Stomach (tissue), 9 donors: ENCODE data around the gene SLC26A1. TPM values are rescaled to one million over a fixed set of nuclear protein-coding genes. Genes with fewer than 3 reads are reported as not detected.

Experiments
- DNase-seq, 2 donors: peaks; one replicate each; pipeline versions ENCODE4 v3.0.0 to v3.0.0-alpha.2; 2013 to 2019
- H3K27ac ChIP-seq, 5 donors: fragments of 200-600 bp in 4 of 5; sonication (generic) in 4 of 5; one replicate each; pipeline ENCODE4 v1.5.1; 2013 to 2019; ENCODE audit warnings: mild to moderate bottlenecking in 1 of 5, moderate library complexity in 1 of 5
- H3K27me3 ChIP-seq, 3 donors: fragments of 200-600 bp; sonication (generic); one replicate each; pipeline ENCODE4 v1.5.1; 2017 to 2019; ENCODE audit warnings: mixed run types in 1 of 3
- H3K36me3 ChIP-seq, 4 donors: fragments of 200-600 bp; sonication (generic); 1 replicate in 3 of 4; 2 replicates in 1 of 4; pipeline ENCODE4 v1.5.1; 2016 to 2019
- H3K4me1 ChIP-seq, 4 donors: fragments of 200-600 bp; sonication (generic); one replicate each; pipeline ENCODE4 v1.5.1; 2016 to 2019
- H3K4me3 ChIP-seq, 4 donors: fragments of 200-600 bp; sonication (generic) in 3 of 4; one replicate each; pipeline ENCODE4 v1.5.1; 2016 to 2019; ENCODE audit warnings: mild to moderate bottlenecking in 1 of 4
- H3K9me3 ChIP-seq, 4 donors: fragments of 200-600 bp; sonication (generic); one replicate each; pipeline ENCODE4 v1.5.1; 2016 to 2019
- EP300 ChIP-seq: sonication (generic); formaldehyde crosslinking; IDR thresholded peaks from one replicate; pipeline ENCODE4 v1.6.1; 2017; ENCODE audit warnings: antibody characterized with exemption
- POLR2A ChIP-seq, 4 donors: fragments of 450-650 bp; IDR thresholded peaks; one replicate each; pipeline ENCODE4 v1.6.1; 2016; ENCODE audit warnings: antibody characterized with exemption in 4 of 4, control low read depth in 2 of 4, mild to moderate bottlenecking in 1 of 4, moderate library complexity in 1 of 4
- POLR2AphosphoS5 ChIP-seq, 3 donors: sonication (generic); formaldehyde crosslinking; IDR thresholded peaks; one replicate each; pipeline ENCODE4 v1.6.1; 2016; ENCODE audit warnings: antibody characterized with exemption in 3 of 3
- whole genome bisulfite sequencing, 5 donors: extraction: QIAGEN DNeasy Blood & Tissue Kit in 3 of 5; methylation state at CpG; one replicate each; pipeline versions ENCODE4 v1.1.5 to v1.1.7; 2013 to 2018; 5-methylcytosine and 5-hydroxymethylcytosine counted together
- intact Hi-C: fragments of 100-400 bp; cut with DNase I; formaldehyde crosslinking; loops from one replicate; pipeline ENCODE4 v1.15.1; 2023; ENCODE audit warnings: low total_unique reads
- polyA plus RNA-seq, 3 donors: library from polyadenylated mRNA; stranded (reverse); fragments of 200-250 nt; gene quantifications; one replicate each; pipeline ENCODE4 v1.2.3, GENCODE V29; 2013
- total RNA-seq, 5 donors: library from RNA; depleted of rRNA; stranded (reverse); fragments of >200 nt; gene quantifications; one replicate each; pipeline versions ENCODE4 v1.1.0 to v1.2.3, GENCODE V29; 2014 to 2016
- TF ChIP-seq, protein P1 (sequence below), 7 experiments: fragments of 450-650 bp in 4 of 7; fragments of 200-600 bp in 3 of 7; sonication (generic) in 3 of 7; IDR thresholded peaks; one replicate each; pipeline ENCODE4 v1.5.1; 2016 to 2019; ENCODE audit warnings: antibody characterized with exemption in 7 of 7, control low read depth in 2 of 7, mild to moderate bottlenecking in 1 of 7
- donor health status: healthy with polysubstance abuse.
- donor health status: Bipolar disorder and iron deficiency.
- donor health status: healthy.

The SLC26A1 gene
- total and polyA plus RNA-seq, 8 donors: 0.18 to 8.9 (median 3.5) TPM; not detected in 3

- Histone ChIP-seq H3K36me3 (no peaks in the 10 kb centered on the region), H3K4me3 (no peak overlapping the region), H3K9me3 (no peaks in the 10 kb centered on the region), H3K27ac (peak overlapping the region; percentile 32 to 87 (median 69)), H3K27me3 (peaks cover 0 to 21% (median 9%) of the 10 kb centered on the region in 3 donors), H3K4me1 (peaks cover 53 to 84% (median 73%) of the 10 kb centered on the region in 4 donors)
- DNase-seq: no peak
- intact Hi-C loops: no loop called here
- WGBS, 5 donors: 46 to 76% (median 61%) methylated on average over 7 to 16 of the region's 16 CpGs
- TF ChIP-seq EP300 (no peak), POLR2A (IDR thresholded peaks at IDR 0.05) (no peak), POLR2AphosphoS5 (IDR thresholded peaks at IDR 0.05) (no peak)
- TF ChIP-seq, protein P1, sequence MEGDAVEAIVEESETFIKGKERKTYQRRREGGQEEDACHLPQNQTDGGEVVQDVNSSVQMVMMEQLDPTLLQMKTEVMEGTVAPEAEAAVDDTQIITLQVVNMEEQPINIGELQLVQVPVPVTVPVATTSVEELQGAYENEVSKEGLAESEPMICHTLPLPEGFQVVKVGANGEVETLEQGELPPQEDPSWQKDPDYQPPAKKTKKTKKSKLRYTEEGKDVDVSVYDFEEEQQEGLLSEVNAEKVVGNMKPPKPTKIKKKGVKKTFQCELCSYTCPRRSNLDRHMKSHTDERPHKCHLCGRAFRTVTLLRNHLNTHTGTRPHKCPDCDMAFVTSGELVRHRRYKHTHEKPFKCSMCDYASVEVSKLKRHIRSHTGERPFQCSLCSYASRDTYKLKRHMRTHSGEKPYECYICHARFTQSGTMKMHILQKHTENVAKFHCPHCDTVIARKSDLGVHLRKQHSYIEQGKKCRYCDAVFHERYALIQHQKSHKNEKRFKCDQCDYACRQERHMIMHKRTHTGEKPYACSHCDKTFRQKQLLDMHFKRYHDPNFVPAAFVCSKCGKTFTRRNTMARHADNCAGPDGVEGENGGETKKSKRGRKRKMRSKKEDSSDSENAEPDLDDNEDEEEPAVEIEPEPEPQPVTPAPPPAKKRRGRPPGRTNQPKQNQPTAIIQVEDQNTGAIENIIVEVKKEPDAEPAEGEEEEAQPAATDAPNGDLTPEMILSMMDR (IDR thresholded peaks at IDR 0.05): no peak
Observed at GRCh38 chr4:1038948-1039492, 45.8 kb upstream of the SLC26A1 start.

DNA sequence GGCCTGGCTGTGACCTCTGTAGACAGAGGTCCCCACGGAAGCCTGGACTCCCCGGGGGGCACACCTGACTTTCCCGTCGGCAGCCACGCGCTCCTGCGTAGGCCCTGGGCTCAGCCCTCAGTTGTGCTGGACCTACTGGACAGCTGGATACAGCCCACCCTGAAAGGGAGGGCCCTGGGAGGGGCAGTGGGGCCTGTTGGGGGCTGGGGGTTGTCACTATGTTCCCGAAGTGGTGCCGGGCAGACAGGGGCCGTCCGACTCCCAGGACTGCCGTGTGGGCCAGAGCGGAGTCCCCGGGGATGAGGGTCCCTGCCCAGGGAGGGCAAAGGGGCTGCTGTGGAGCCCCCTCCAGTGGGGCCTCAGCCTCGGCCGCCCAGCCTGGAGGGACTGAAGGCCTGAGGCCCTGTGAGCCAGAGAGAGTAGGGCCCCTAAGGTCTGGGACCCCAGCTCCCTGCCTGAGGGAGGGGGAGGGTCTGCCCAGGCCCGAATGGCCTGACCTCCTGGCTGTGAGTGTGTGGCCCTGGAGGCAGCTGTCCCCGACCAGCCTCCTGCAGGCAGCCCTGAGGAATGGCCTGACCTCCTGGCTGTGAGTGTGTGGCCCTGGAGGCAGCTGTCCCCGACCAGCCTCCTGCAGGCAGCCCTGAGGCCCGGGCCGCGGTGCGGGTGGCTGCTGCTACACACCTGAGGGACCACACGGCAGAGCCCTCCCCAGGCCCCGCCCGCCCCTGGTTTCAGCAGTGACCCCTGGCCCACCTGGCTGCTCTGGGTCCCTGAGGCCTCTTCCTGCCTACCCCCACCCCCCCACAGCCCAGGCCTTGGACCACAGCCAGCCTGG, 44.0 kb upstream of the SLC26A1 start:
- H3K27me3 ChIP-seq: peaks cover 0 to 23% (median 5%) of the 10 kb centered on the region in 3 donors
- peaks cover 48 to 81% (median 76%) of the 10 kb centered on the region in 4 donors for H3K4me1 ChIP-seq
- H3K36me3 ChIP-seq: no peaks in the 10 kb centered on the region
- no peak overlapping the region for H3K4me3 ChIP-seq
- intact Hi-C loops: no loop called here
- H3K27ac ChIP-seq: no peak overlapping the region
- H3K9me3 ChIP-seq: no peaks in the 10 kb centered on the region
- TF ChIP-seq POLR2A (IDR thresholded peaks at IDR 0.05) (no peak), POLR2AphosphoS5 (IDR thresholded peaks at IDR 0.05) (no peak), EP300 (no peak)
- TF ChIP-seq, protein P1 (IDR thresholded peaks at IDR 0.05): no peak
- WGBS, 5 donors: 80 to 87% (median 82%) methylated on average over 7 to 26 of the region's 26 CpGs
- no peak for DNase-seq

DNA sequence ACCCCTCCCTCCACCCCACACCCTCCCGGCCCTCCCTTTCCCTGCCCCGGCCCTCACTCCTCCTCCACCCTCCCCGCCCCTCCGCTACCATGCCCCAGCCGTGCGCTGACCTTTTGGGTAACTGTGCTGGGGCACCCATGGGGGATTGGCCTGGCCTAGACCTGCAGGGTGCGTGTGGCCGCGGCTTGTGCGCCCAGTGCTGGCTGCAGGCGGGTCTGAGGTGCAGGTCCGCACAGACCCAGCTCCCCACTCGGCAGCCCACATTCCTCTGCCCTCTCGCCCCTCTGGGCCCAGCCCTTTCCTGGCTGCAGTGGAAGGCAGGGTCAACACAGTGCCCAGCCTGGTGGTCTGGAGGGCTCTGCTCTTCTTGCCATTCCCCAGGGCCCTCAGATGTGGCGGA, 42.9 kb upstream of the SLC26A1 start:
- Histone ChIP-seq H3K9me3 (no peaks in the 10 kb centered on the region), H3K4me1 (peaks cover 38 to 72% (median 66%) of the 10 kb centered on the region in 4 donors), H3K27me3 (peaks cover 0 to 28% (median 8%) of the 10 kb centered on the region in 3 donors), H3K27ac (peak overlapping the region in 2 of 5 donors; percentile 63 to 80), H3K4me3 (no peak overlapping the region), H3K36me3 (no peaks in the 10 kb centered on the region)
- intact Hi-C loops: no loop called here
- TF ChIP-seq POLR2A (IDR thresholded peaks at IDR 0.05) (no peak), POLR2AphosphoS5 (IDR thresholded peaks at IDR 0.05) (no peak), EP300 (no peak)
- TF ChIP-seq, protein P1 (IDR thresholded peaks at IDR 0.05): no peak
- no peak for DNase-seq
- WGBS, 5 donors: 33 to 59% (median 48%) methylated on average over 3 to 15 of the region's 15 CpGs

- Histone ChIP-seq H3K27ac (peak overlapping the region; percentile 7 to 80 (median 31)), H3K4me3 (no peak overlapping the region), H3K9me3 (no peaks in the 10 kb centered on the region), H3K4me1 (peaks cover 36 to 72% (median 63%) of the 10 kb centered on the region in 4 donors), H3K27me3 (peaks cover 0 to 29% (median 8%) of the 10 kb centered on the region in 3 donors), H3K36me3 (no peaks in the 10 kb centered on the region)
- intact Hi-C loops: no loop called here
- TF ChIP-seq POLR2A (IDR thresholded peaks at IDR 0.05) (no peak), EP300 (no peak), POLR2AphosphoS5 (IDR thresholded peaks at IDR 0.05) (peak in 2 of 3 donors; percentile 10)
- TF ChIP-seq, protein P1 (IDR thresholded peaks at IDR 0.05): peak in 1 of 7 experiments; percentile 14
- WGBS, 5 donors: 26 to 50% (median 34%) methylated on average over 6 to 26 of the region's 26 CpGs
- peak; percentile 78 to 83 for DNase-seq
Observed at GRCh38 chr4:1035510-1035909, 42.3 kb upstream of the SLC26A1 start.
